NCI-H524 (cell line): ENCODE measurements around the gene PRLR.
"Not testable (repeated sequence)": the region's sequence is repeated elsewhere in the genome, so short reads cannot be mapped to it uniquely, and the experiment has no call there.

Experiments used
- DNase-seq, 2 experiments: peaks; one replicate each; lab custom pipeline; 2025; lab: John Stamatoyannopoulos, UW

Gene PRLR

GRCh38 chr5:35230038-35230611, at the start of gene PRLR:
Gene PRLR (minus strand): TSS chr5:35230487. CDS start chr5:35089620, 140,867 bp downstream.
- DNase-seq: peak; percentile 27 to 32

GRCh38 chr5:35274839-35275509, 44.7 kb upstream of the PRLR start:
- no peak for DNase-seq

- no peak for DNase-seq
Observed at GRCh38 chr5:35269006-35269405, 38.7 kb upstream of the PRLR start.

GRCh38 chr5:35266276-35266675, 36.0 kb upstream of the PRLR start:
- no peak for DNase-seq

GRCh38 chr5:35264509-35264908, 34.2 kb upstream of the PRLR start:
- no peak for DNase-seq

- no peak for DNase-seq
Observed at GRCh38 chr5:35263266-35263877, 33.1 kb upstream of the PRLR start.

- no peak for DNase-seq
Observed at GRCh38 chr5:35253582-35253981, 23.3 kb upstream of the PRLR start.

- no peak for DNase-seq
Observed at GRCh38 chr5:35252963-35253362, 22.7 kb upstream of the PRLR start.

- peak in 1 of 2 experiments; percentile 49 for DNase-seq
Observed at GRCh38 chr5:35248843-35249780, 18.8 kb upstream of the PRLR start.

- DNase-seq: no peak
Observed at GRCh38 chr5:35247648-35248034, 17.4 kb upstream of the PRLR start.

GRCh38 chr5:35246900-35247647, 16.8 kb upstream of the PRLR start:
- no peak for DNase-seq

- no peak for DNase-seq
Observed at GRCh38 chr5:35246411-35246810, 16.1 kb upstream of the PRLR start.

- DNase-seq: not testable (repeated sequence)
Observed at GRCh38 chr5:35245371-35245770, 15.1 kb upstream of the PRLR start.

GRCh38 chr5:35244171-35244570, 13.9 kb upstream of the PRLR start:
- no peak for DNase-seq

GRCh38 chr5:35242702-35243258, 12.5 kb upstream of the PRLR start:
- no peak for DNase-seq

GRCh38 chr5:35240892-35241291, 10.6 kb upstream of the PRLR start:
- no peak for DNase-seq

- no peak for DNase-seq
Observed at GRCh38 chr5:35239911-35240610, 9.8 kb upstream of the PRLR start.

GRCh38 chr5:35239476-35239875, 9.2 kb upstream of the PRLR start:
- no peak for DNase-seq

- no peak for DNase-seq
Observed at GRCh38 chr5:35237580-35238376, 7.5 kb upstream of the PRLR start.

- DNase-seq: no peak
Observed at GRCh38 chr5:35236770-35237169, 6.5 kb upstream of the PRLR start.
